Measurements from ENCODE around the gene TMEM218.

TMEM218 gene

GRCh38 chr11:125080531-125080911 is 30.9 kb downstream of the TMEM218 start:
- no peaks in the 10 kb centered on the region for H3K9me3 ChIP-seq
- no peaks in the 10 kb centered on the region for H3K4me1 ChIP-seq
- no peak for TF ChIP-seq CTCF (IDR thresholded peaks at IDR 0.05)
- no peak overlapping the region for H3K4me3 ChIP-seq
- intact Hi-C loops (cut with DNase I; ENCODE audit: low total_unique reads), result no loop called here
- no peaks in the 10 kb centered on the region for H3K36me3 ChIP-seq
- no peak for DNase-seq
- no peak overlapping the region for H3K27ac ChIP-seq
- H3K27me3 ChIP-seq, result peaks cover 0 to 36% of the 10 kb centered on the region in 2 donors

GRCh38 chr11:125079878-125080530 is 31.4 kb downstream of the TMEM218 start:
- H3K4me3 ChIP-seq, result no peak overlapping the region
- H3K27me3 ChIP-seq, result peaks cover 0 to 32% of the 10 kb centered on the region in 2 donors
- no peaks in the 10 kb centered on the region for H3K4me1 ChIP-seq
- intact Hi-C loops (cut with DNase I; ENCODE audit: low total_unique reads), result no loop called here
- no peak for DNase-seq
- TF ChIP-seq CTCF (IDR thresholded peaks at IDR 0.05), result no peak
- no peaks in the 10 kb centered on the region for H3K36me3 ChIP-seq
- H3K9me3 ChIP-seq, result no peaks in the 10 kb centered on the region
- H3K27ac ChIP-seq, result no peak overlapping the region

- no peaks in the 10 kb centered on the region for H3K4me1 ChIP-seq
- no peak overlapping the region for H3K4me3 ChIP-seq
- H3K27me3 ChIP-seq, result peaks cover 0 to 25% of the 10 kb centered on the region in 2 donors
- no peak overlapping the region for H3K27ac ChIP-seq
- no peaks in the 10 kb centered on the region for H3K9me3 ChIP-seq
- TF ChIP-seq CTCF (IDR thresholded peaks at IDR 0.05), result no peak
- DNase-seq, result no peak
- no peaks in the 10 kb centered on the region for H3K36me3 ChIP-seq
- intact Hi-C loops (cut with DNase I; ENCODE audit: low total_unique reads), result no loop called here
Measured at GRCh38 chr11:125079151-125079877, 32.1 kb downstream of the TMEM218 start.

- no peak for DNase-seq
- no peak overlapping the region for H3K27ac ChIP-seq
- peaks cover 0 to 22% of the 10 kb centered on the region in 2 donors for H3K27me3 ChIP-seq
- TF ChIP-seq CTCF (IDR thresholded peaks at IDR 0.05), result no peak
- no peaks in the 10 kb centered on the region for H3K9me3 ChIP-seq
- no peaks in the 10 kb centered on the region for H3K36me3 ChIP-seq
- H3K4me1 ChIP-seq, result no peaks in the 10 kb centered on the region
- intact Hi-C loops (cut with DNase I; ENCODE audit: low total_unique reads), result no loop called here
- no peak overlapping the region for H3K4me3 ChIP-seq
Measured at GRCh38 chr11:125078516-125079140, 32.8 kb downstream of the TMEM218 start.

- DNase-seq, result no peak
- H3K9me3 ChIP-seq, result no peaks in the 10 kb centered on the region
- no peaks in the 10 kb centered on the region for H3K36me3 ChIP-seq
- peaks cover 0 to 21% of the 10 kb centered on the region in 2 donors for H3K27me3 ChIP-seq
- H3K4me3 ChIP-seq, result no peak overlapping the region
- intact Hi-C loops (cut with DNase I; ENCODE audit: low total_unique reads), result no loop called here
- no peaks in the 10 kb centered on the region for H3K4me1 ChIP-seq
- TF ChIP-seq CTCF (IDR thresholded peaks at IDR 0.05), result no peak
- H3K27ac ChIP-seq, result no peak overlapping the region
Measured at GRCh38 chr11:125078016-125078415, 33.4 kb downstream of the TMEM218 start.

All from tibial artery (tissue), 4 donors.